CD4-positive, alpha-beta T cell treated with Interleukin-4 for 4 hours (primary cell): Measurements from ENCODE around the gene CDKL2.

Experiments
- DNase-seq: peaks from one replicate; pipeline ENCODE4 v3.0.0-alpha.2; 2020

Gene CDKL2

GRCh38 chr4:75637827-75638226 lies 7.5 kb upstream of the CDKL2 start:
- DNase-seq: no peak

- no peak for DNase-seq
Measured at GRCh38 chr4:75637176-75637575, 6.8 kb upstream of the CDKL2 start.

- no peak for DNase-seq
Measured at GRCh38 chr4:75634951-75635350, 4.6 kb upstream of the CDKL2 start.

GRCh38 chr4:75634281-75634680 lies 4.0 kb upstream of the CDKL2 start:
- no peak for DNase-seq

GRCh38 chr4:75633846-75634245 lies 3.5 kb upstream of the CDKL2 start:
- DNase-seq: no peak

GRCh38 chr4:75630937-75631329 lies 605 bp upstream of the CDKL2 start:
- DNase-seq: no peak

GRCh38 chr4:75629239-75629638 lies 1.1 kb downstream of the CDKL2 start:
- no peak for DNase-seq

- no peak for DNase-seq
Measured at GRCh38 chr4:75623026-75623425, 7.3 kb downstream of the CDKL2 start.

GRCh38 chr4:75621715-75622114 lies 8.6 kb downstream of the CDKL2 start:
- DNase-seq: no peak

GRCh38 chr4:75612306-75612705 lies 18.0 kb downstream of the CDKL2 start:
- no peak for DNase-seq

- no peak for DNase-seq
Measured at GRCh38 chr4:75605928-75606327, 24.4 kb downstream of the CDKL2 start.

- DNase-seq: no peak
Measured at GRCh38 chr4:75599647-75600046, 30.7 kb downstream of the CDKL2 start.

GRCh38 chr4:75598390-75598789 lies 31.9 kb downstream of the CDKL2 start:
- DNase-seq: peak; percentile 1

GRCh38 chr4:75596061-75596460 lies 34.3 kb downstream of the CDKL2 start:
- DNase-seq: no peak

GRCh38 chr4:75593393-75593792 lies 36.9 kb downstream of the CDKL2 start:
- DNase-seq: no peak

GRCh38 chr4:75584067-75584466 lies 46.3 kb downstream of the CDKL2 start:
- DNase-seq: no peak

- no peak for DNase-seq
Measured at GRCh38 chr4:75567725-75568124, 62.6 kb downstream of the CDKL2 start.

GRCh38 chr4:75566911-75567310 lies 63.4 kb downstream of the CDKL2 start:
- no peak for DNase-seq

- no peak for DNase-seq
Measured at GRCh38 chr4:75565481-75565880, 64.8 kb downstream of the CDKL2 start.

GRCh38 chr4:75564023-75564422 lies 66.3 kb downstream of the CDKL2 start:
- DNase-seq: no peak

- no peak for DNase-seq
Measured at GRCh38 chr4:75561789-75562188, 68.5 kb downstream of the CDKL2 start.

- DNase-seq: no peak
Measured at GRCh38 chr4:75557696-75558095, 72.6 kb downstream of the CDKL2 start.

GRCh38 chr4:75555294-75556164 lies 74.8 kb downstream of the CDKL2 start, which contains the start of gene ODAPH:
TSS of gene ODAPH (plus strand) at chr4:75556066. CDS start at chr4:75556083, 17 bp downstream.
- DNase-seq: peak; percentile 32

GRCh38 chr4:75552452-75552851 lies 77.9 kb downstream of the CDKL2 start:
- DNase-seq: no peak

- no peak for DNase-seq
Measured at GRCh38 chr4:75549019-75549418, 81.3 kb downstream of the CDKL2 start.
